Uterus (tissue), 4 donors: Measurements from ENCODE around the gene PLA2G4B. TPM values are rescaled to one million over a fixed set of nuclear protein-coding genes. Genes with fewer than 3 reads are reported as not detected.

Source experiments
- DNase-seq, 2 donors: peaks; one replicate each; pipeline ENCODE4 v3.0.0-alpha.2; 2019 to 2020
- H3K27ac ChIP-seq, 2 donors: fragments of 200-600 bp; sonication (generic); 1 replicate in 1 of 2; 2 replicates in 1 of 2; pipeline ENCODE4 v1.5.1; 2016 to 2018
- H3K27me3 ChIP-seq, 2 donors: fragments of 200-600 bp; sonication (generic); one replicate each; pipeline ENCODE4 v1.5.1; 2018 to 2019; ENCODE audit warnings: control low read depth in 1 of 2
- H3K36me3 ChIP-seq, 2 donors: fragments of 200-600 bp; sonication (generic); one replicate each; pipeline ENCODE4 v1.5.1; 2019; ENCODE audit warnings: control low read depth in 1 of 2
- H3K4me1 ChIP-seq, 2 donors: fragments of 200-600 bp; sonication (generic); one replicate each; pipeline ENCODE4 v1.5.1; 2018 to 2019; ENCODE audit warnings: control low read depth in 1 of 2
- H3K4me3 ChIP-seq, 2 donors: fragments of 200-600 bp; sonication (generic); 1 replicate in 1 of 2; 2 replicates in 1 of 2; pipeline ENCODE4 v1.5.1; 2018 to 2019; ENCODE audit warnings: mild to moderate bottlenecking in 1 of 2
- H3K9me3 ChIP-seq, 2 donors: fragments of 200-600 bp; sonication (generic); one replicate each; pipeline ENCODE4 v1.5.1; 2019; ENCODE audit warnings: control low read depth in 1 of 2
- POLR2A ChIP-seq, 2 donors: fragments of 450-650 bp; IDR thresholded peaks; one replicate each; pipeline ENCODE4 v1.6.1; 2016; ENCODE audit warnings: antibody characterized with exemption in 2 of 2, mild to moderate bottlenecking in 1 of 2, moderate library complexity in 1 of 2
- intact Hi-C: fragments of 100-400 bp; cut with DNase I; formaldehyde crosslinking; loops from one replicate; pipeline ENCODE4 v1.15.1; 2023; ENCODE audit warnings: low total_unique reads
- total RNA-seq, 4 donors: library from RNA; depleted of rRNA in 3 of 4; stranded (reverse); fragments of >200 nt in 3 of 4; gene quantifications; one replicate each; pipeline versions ENCODE4 v1.1.0 to v1.2.4, GENCODE V29; 2014 to 2023
- TF ChIP-seq, protein P1 (sequence below), 4 experiments: fragments of 200-600 bp in 2 of 4; fragments of 450-650 bp in 2 of 4; sonication (generic) in 2 of 4; IDR thresholded peaks; one replicate each; pipeline ENCODE4 v1.5.1; 2016 to 2019; ENCODE audit warnings: antibody characterized with exemption in 4 of 4, mild to moderate bottlenecking in 2 of 4, moderate library complexity in 1 of 4
- donor health status: DM: yes; HTN: yes; CAD: no.

The PLA2G4B gene
- total RNA-seq, 4 donors from 2014 or later, result 3.5 to 91.2 (median 7.1) TPM

DNA sequence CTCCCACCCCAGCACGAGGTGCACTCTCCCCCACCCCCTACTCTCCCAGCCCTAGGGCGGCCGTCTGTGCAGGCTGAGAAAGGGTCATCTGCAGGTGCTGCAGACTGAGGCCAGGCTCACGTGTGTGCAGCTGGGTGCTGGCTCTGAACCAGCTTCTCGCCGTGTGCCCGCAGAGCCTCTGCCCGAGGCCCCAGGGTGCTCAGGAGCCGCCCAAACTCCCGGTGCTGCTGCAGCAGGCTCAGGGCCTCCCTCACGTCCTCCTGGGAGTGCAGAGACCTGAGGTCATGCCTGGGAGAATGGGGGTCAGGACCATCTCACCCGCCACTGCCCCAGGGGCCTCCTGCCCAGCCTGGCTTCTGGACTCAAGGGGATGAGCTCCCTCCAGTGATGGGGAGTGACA lies 38.0 kb downstream of the PLA2G4B start:
- DNase-seq, result no peak
- Histone ChIP-seq H3K4me1 (peaks cover 0 to 2% of the 10 kb centered on the region in 2 donors), H3K9me3 (no peaks in the 10 kb centered on the region), H3K27ac (no peak overlapping the region), H3K27me3 (no peaks in the 10 kb centered on the region), H3K36me3 (no peaks in the 10 kb centered on the region), H3K4me3 (no peak overlapping the region)
- no peak for TF ChIP-seq POLR2A (IDR thresholded peaks at IDR 0.05)
- TF ChIP-seq, protein P1, sequence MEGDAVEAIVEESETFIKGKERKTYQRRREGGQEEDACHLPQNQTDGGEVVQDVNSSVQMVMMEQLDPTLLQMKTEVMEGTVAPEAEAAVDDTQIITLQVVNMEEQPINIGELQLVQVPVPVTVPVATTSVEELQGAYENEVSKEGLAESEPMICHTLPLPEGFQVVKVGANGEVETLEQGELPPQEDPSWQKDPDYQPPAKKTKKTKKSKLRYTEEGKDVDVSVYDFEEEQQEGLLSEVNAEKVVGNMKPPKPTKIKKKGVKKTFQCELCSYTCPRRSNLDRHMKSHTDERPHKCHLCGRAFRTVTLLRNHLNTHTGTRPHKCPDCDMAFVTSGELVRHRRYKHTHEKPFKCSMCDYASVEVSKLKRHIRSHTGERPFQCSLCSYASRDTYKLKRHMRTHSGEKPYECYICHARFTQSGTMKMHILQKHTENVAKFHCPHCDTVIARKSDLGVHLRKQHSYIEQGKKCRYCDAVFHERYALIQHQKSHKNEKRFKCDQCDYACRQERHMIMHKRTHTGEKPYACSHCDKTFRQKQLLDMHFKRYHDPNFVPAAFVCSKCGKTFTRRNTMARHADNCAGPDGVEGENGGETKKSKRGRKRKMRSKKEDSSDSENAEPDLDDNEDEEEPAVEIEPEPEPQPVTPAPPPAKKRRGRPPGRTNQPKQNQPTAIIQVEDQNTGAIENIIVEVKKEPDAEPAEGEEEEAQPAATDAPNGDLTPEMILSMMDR (IDR thresholded peaks at IDR 0.05), result no peak
- intact Hi-C loops, result no loop called here

DNA sequence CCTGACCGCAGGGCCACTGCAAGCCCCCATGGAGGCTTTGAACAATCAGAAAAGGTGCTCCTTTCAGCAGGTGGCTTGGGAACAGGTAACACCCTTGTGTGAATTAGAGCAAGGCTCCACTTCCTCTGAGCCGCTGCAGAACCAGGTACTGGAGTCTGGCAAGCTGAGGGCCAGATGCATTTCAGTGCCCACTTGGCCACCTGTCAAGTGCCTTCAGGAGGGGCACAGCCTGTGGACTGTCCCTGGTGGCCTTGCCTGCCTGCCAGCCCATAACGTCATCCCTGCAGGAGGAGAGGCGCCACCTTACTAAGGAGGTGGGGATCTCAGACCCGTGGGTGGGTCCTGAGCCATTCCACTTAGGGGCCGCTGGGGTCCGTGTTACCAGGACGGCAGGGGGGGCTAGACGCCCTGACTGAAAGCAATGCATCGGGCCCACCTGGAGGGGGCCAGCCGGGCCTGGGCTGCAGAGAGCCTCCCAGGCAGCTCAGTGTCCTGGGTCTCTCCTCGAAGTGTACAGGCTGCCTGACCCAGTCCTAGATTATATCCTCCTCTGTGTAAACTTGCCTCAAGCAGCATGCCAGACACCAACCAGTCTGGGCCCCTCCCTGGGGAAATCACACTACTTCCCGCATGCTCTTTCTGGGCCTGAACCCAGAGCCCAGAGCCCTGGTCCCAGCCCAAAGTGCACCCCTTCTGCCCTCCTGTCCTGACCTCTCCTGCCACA lies 39.1 kb downstream of the PLA2G4B start:
- TF ChIP-seq POLR2A (IDR thresholded peaks at IDR 0.05), result no peak
- TF ChIP-seq, protein P1 (IDR thresholded peaks at IDR 0.05), result no peak
- intact Hi-C loops, result no loop called here
- peaks cover 0 to 11% of the 10 kb centered on the region in 2 donors for H3K4me1 ChIP-seq
- no peak overlapping the region for H3K27ac ChIP-seq
- H3K9me3 ChIP-seq, result no peaks in the 10 kb centered on the region
- no peaks in the 10 kb centered on the region for H3K36me3 ChIP-seq
- H3K4me3 ChIP-seq, result no peak overlapping the region
- no peak for DNase-seq
- no peaks in the 10 kb centered on the region for H3K27me3 ChIP-seq

- Histone ChIP-seq H3K4me1 (peaks cover 0 to 11% of the 10 kb centered on the region in 2 donors), H3K27ac (no peak overlapping the region), H3K36me3 (no peaks in the 10 kb centered on the region), H3K9me3 (no peaks in the 10 kb centered on the region), H3K27me3 (no peaks in the 10 kb centered on the region), H3K4me3 (no peak overlapping the region)
- DNase-seq, result no peak
- TF ChIP-seq, protein P1 (IDR thresholded peaks at IDR 0.05), result no peak
- TF ChIP-seq POLR2A (IDR thresholded peaks at IDR 0.05), result no peak
- intact Hi-C loops, result no loop called here
These were observed 39.7 kb downstream of the PLA2G4B start for GRCh38 chr15:41878355-41878699.

DNA sequence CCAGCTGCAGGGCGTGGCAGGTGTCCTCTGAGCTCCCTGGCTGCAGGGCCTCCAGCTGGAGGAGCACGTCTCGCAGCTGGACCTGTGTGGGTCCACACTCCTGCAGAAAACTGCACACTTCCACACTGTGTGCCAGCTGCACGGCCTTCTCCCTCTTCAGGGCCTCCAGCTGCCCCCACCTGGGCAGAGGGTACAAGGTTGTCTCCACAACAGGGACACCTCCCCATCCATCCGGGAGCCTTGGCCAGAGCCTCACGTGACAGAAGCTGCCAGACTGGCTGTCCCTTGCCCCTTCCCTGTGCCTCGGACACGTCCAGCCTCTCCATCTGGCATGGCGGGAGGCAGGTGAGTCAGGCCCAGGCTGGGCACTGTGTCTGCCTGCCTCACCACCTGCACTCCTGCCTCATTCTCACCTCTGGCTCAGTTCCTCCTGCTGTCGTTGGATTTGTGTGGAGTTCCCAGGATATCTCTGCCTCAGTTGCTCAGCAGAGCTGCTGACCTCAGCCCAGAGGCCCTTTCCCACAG lies 40.7 kb downstream of the PLA2G4B start:
- no peak overlapping the region for H3K27ac ChIP-seq
- no peak overlapping the region for H3K4me3 ChIP-seq
- no peaks in the 10 kb centered on the region for H3K27me3 ChIP-seq
- TF ChIP-seq, protein P1 (IDR thresholded peaks at IDR 0.05), result no peak
- TF ChIP-seq POLR2A (IDR thresholded peaks at IDR 0.05), result no peak
- H3K36me3 ChIP-seq, result no peaks in the 10 kb centered on the region
- no peak for DNase-seq
- intact Hi-C loops, result no loop called here
- H3K9me3 ChIP-seq, result no peaks in the 10 kb centered on the region
- H3K4me1 ChIP-seq, result peaks cover 0 to 11% of the 10 kb centered on the region in 2 donors

DNA sequence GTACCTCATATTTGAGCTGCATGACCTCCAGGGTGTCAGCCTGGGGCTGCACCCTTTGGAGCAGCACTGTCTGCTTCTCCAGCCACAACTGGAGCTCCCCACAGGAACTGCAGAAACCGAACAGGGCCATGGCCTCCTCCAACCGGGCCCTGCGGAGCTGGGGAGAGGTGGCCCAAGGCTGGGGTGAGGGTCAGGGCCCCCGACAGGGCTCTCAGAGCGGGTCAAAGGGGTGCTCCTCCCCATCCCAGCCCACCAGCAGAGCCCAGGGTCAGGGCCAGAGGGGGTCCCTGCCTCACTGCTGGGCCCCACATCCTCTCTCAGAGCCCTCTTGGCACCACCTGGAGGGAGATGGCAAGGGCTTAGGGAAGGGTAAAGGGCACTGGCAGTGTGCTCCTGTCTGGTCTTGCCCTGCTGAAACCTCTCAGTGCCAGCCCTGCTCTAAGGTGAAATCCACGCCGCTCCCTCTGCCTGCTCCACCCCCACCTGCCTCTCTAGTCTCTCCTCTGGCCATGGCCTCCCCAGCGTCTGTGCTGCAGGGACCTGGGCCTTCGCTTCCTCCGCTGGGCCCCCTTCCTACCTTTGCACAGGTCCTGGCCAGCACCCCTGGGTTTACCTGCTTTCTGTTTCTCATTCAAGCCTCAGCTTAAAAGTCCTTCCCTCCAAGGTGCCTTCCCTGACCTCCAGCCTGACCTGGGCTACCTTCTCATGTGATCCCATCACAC lies 41.7 kb downstream of the PLA2G4B start:
- intact Hi-C loops, result no loop called here
- H3K27ac ChIP-seq, result no peak overlapping the region
- H3K36me3 ChIP-seq, result no peaks in the 10 kb centered on the region
- no peak for DNase-seq
- peaks cover 0 to 11% of the 10 kb centered on the region in 2 donors for H3K4me1 ChIP-seq
- H3K27me3 ChIP-seq, result no peaks in the 10 kb centered on the region
- H3K4me3 ChIP-seq, result no peak overlapping the region
- H3K9me3 ChIP-seq, result no peaks in the 10 kb centered on the region
- TF ChIP-seq, protein P1 (IDR thresholded peaks at IDR 0.05), result no peak
- TF ChIP-seq POLR2A (IDR thresholded peaks at IDR 0.05), result no peak
